ENCODE measurements around the gene RAB33B.

Gene RAB33B

DNA sequence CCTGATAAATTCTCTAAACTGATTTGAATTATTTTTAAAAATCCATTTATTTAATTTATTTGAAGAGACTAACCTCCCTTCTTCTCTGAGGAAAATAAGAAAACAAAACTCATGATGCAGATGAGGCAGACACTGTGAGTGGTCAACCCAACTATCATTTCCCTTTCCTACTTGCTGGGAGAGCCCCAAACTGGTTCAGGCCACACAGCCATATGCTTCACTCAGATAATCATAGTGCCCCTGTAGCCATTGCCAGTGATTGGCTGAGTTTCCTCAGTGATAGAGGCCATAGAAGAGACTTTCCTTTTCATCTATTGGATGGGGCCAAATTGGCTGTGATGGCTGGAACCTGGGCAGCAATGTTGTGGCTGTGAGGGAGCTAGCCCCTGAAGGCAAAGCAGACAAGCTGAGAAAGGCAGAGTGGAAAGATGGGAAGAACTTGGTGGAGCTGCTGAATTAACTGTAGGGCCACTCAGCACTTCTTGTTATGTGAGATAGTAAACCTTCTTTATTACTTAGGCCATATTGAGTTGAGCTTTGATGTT is 49.8 kb downstream of the RAB33B start:
- H3K27me3 Mint-ChIP-seq (ENCODE audit: low read depth) = no peaks in the 10 kb centered on the region

DNA sequence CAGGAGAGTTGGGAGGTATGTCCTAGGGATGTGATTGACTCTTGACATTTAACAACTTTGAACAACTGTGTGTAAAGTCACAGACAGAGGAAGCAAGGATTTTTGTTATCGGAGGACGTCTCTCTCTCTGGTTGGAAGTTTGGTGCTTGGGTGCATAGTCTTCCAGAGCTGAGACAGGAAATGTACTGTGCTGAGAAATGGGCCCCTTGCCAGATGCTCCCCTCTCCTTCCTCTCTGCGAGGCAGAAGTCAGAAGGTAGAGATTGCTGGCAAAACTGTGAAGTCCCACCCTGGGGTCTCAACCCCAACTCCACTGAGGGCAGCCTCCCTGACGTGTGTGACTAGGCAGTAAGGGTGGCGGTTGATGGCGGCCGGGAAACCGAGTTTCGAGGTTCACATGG is 52.9 kb downstream of the RAB33B start:
- H3K4me3 Mint-ChIP-seq = no peak overlapping the region
- DNase-seq (ENCODE audit: low spot score) = no peak
- H3K4me1 Mint-ChIP-seq (ENCODE audit: low read depth) = peaks cover 4% of the 10 kb centered on the region
- no peaks in the 10 kb centered on the region for H3K9me3 Mint-ChIP-seq
- peaks cover 12% of the 10 kb centered on the region for H3K36me3 Mint-ChIP-seq (ENCODE audit: low read depth)
- no peak overlapping the region for H3K27ac Mint-ChIP-seq
- no peaks in the 10 kb centered on the region for H3K27me3 Mint-ChIP-seq (ENCODE audit: low read depth)

More for the DNA sequence above, 49.8 kb downstream of the RAB33B start:
- Mint-ChIP-seq H3K4me1 (ENCODE audit: low read depth) (peaks cover 4% of the 10 kb centered on the region), H3K27ac (no peak overlapping the region), H3K9me3 (no peaks in the 10 kb centered on the region), H3K4me3 (no peak overlapping the region), H3K36me3 (ENCODE audit: low read depth) (peaks cover 6% of the 10 kb centered on the region)
- DNase-seq (ENCODE audit: low spot score) = no peak

DNA sequence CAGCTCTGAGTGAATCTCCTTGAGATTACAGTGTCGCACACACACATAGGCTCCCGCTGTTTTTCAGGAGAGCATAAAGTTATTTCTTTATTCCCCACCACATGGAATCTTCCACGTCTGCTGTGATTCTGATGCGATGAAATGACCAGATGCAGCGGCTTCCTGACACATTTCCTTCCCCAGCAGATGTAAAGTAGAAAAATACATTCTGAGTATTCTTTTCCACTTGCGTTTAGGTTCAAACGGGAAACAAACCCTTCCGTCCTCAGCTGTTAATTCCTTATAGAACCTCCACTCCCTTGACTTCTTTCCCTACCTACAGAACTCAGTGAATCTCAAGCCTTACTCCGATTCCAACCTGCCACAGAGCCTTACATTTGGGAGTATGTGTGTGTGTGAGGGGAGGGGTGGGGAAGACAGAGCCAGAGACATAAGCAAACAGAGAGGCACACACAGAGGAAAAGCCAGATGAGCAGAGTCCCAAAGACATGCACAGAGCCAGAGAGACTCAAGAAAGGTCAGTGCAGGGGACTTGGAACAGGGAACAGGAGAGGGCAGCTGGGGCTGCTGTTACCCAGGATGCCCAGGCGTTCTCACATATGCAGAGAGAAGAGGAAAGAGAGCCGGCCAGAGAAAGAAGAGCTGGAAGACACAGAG is 54.8 kb downstream of the RAB33B start:
- H3K4me1 Mint-ChIP-seq (ENCODE audit: low read depth) = peaks cover 2% of the 10 kb centered on the region
- no peak for DNase-seq (ENCODE audit: low spot score)
- no peaks in the 10 kb centered on the region for H3K27me3 Mint-ChIP-seq (ENCODE audit: low read depth)
- no peak overlapping the region for H3K4me3 Mint-ChIP-seq
- H3K36me3 Mint-ChIP-seq (ENCODE audit: low read depth) = peaks cover 17% of the 10 kb centered on the region
- no peaks in the 10 kb centered on the region for H3K9me3 Mint-ChIP-seq
- H3K27ac Mint-ChIP-seq = no peak overlapping the region

DNA sequence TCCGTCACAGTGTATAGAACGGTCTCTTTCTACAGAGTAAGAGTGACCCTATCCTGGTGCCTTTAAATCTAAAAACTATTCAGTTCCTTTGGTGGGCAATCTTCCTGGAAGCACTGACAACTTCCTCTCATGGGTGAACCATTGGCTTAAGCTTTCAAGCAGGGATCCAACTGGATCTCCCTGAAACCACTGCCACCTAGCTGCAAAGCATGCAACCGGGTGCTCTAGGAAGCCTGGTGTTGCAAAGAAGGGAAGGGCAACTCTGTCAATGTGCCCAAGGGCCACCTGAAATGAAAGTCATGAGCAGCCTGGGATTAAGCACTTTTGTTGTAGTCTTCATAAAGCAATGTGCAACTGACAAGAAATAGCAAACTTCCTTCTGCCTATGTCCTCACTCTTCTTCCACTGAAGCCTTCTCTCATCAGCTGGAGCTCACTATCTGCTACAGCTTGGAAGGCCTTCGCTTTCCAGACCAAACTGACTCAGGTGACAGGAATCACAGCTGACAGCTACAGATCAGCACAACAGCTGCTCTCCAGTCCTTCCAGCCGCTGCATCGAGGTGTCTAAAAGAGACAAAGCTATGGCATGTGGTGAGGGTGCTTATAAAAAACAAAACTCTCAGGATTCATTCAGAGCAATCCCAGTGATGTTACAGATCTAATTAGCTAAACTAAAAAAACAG is 55.9 kb downstream of the RAB33B start:
- no peak for DNase-seq (ENCODE audit: low spot score)
- no peaks in the 10 kb centered on the region for H3K27me3 Mint-ChIP-seq (ENCODE audit: low read depth)
- no peak overlapping the region for H3K4me3 Mint-ChIP-seq
- no peaks in the 10 kb centered on the region for H3K9me3 Mint-ChIP-seq
- no peak overlapping the region for H3K27ac Mint-ChIP-seq
- peaks cover 22% of the 10 kb centered on the region for H3K36me3 Mint-ChIP-seq (ENCODE audit: low read depth)
- peaks cover 2% of the 10 kb centered on the region for H3K4me1 Mint-ChIP-seq (ENCODE audit: low read depth)

GRCh38 chr4:139511320-139511719 is 57.4 kb downstream of the RAB33B start:
- no peaks in the 10 kb centered on the region for H3K9me3 Mint-ChIP-seq
- no peak overlapping the region for H3K27ac Mint-ChIP-seq
- peaks cover 29% of the 10 kb centered on the region for H3K36me3 Mint-ChIP-seq (ENCODE audit: low read depth)

DNA sequence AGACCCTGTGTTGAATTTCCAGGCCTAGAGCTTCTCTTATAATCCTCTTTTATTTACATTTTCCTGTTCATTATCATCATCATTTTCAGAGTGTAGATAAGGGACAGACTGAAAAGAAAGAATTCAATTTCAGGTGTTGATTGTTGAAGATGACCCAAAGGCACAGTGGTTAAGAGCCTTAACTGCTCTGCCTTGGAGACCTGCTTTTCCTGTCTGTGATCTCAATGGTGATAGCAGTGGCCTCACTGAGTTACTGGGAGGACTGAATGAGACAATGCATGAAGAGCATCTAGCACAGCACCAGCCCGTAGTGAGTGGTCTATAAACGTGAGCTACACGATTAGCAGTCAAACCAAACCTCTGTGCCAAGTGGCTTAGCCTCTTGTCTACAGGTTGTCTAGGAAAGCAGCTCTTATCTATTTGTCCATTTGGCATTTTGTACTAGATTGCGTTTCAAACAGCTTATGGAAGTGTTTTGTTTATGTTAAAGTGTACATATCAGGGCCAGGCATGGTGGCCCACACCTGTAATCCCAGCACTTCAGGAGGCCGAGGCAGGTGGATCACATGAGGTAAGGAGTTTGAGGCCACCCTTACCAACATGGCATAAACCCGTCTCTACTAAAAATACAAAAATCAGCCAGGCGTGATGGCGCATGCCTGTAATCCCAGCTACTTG is 60.6 kb downstream of the RAB33B start:
- Mint-ChIP-seq H3K36me3 (ENCODE audit: low read depth) (peaks cover 38% of the 10 kb centered on the region), H3K4me3 (no peak overlapping the region), H3K27ac (no peak overlapping the region)

More at GRCh38 chr4:139511320-139511719, 57.4 kb downstream of the RAB33B start:
- no peaks in the 10 kb centered on the region for H3K4me1 Mint-ChIP-seq (ENCODE audit: low read depth)
- no peak overlapping the region for H3K4me3 Mint-ChIP-seq
- DNase-seq (ENCODE audit: low spot score) = no peak
- H3K27me3 Mint-ChIP-seq (ENCODE audit: low read depth) = no peaks in the 10 kb centered on the region

DNA sequence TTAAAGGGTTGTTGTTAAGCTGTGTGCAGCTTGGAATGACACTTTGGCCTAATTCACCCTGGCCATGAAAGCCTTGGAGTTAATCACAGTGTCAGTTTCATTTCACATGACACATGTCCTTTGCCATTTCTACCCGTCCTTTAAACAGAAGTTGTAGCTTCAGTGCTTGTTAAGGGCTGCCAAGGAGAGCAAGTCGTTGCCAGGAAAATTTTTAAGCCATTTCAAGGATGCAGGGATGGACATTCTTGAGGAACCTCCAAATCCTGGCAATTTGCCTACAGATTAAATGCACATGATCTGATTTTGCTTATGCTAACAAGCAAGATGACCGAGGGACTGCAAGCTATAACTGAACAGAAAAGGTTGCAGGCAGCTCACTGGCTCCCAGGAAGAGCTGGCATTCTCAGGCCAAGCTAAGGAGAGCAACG is 61.6 kb downstream of the RAB33B start:
- Mint-ChIP-seq H3K36me3 (ENCODE audit: low read depth) (peaks cover 42% of the 10 kb centered on the region), H3K4me1 (ENCODE audit: low read depth) (no peaks in the 10 kb centered on the region), H3K27me3 (ENCODE audit: low read depth) (no peaks in the 10 kb centered on the region), H3K4me3 (no peak overlapping the region), H3K27ac (no peak overlapping the region), H3K9me3 (no peaks in the 10 kb centered on the region)
- DNase-seq (ENCODE audit: low spot score) = no peak

More for the DNA sequence above, 60.6 kb downstream of the RAB33B start:
- H3K4me1 Mint-ChIP-seq (ENCODE audit: low read depth) = no peaks in the 10 kb centered on the region
- no peaks in the 10 kb centered on the region for H3K9me3 Mint-ChIP-seq
- DNase-seq (ENCODE audit: low spot score) = no peak
- H3K27me3 Mint-ChIP-seq (ENCODE audit: low read depth) = no peaks in the 10 kb centered on the region

- Mint-ChIP-seq H3K27ac (no peak overlapping the region), H3K4me3 (no peak overlapping the region), H3K9me3 (no peaks in the 10 kb centered on the region), H3K36me3 (ENCODE audit: low read depth) (peaks cover 42% of the 10 kb centered on the region), H3K4me1 (ENCODE audit: low read depth) (peaks cover 20% of the 10 kb centered on the region), H3K27me3 (ENCODE audit: low read depth) (no peaks in the 10 kb centered on the region)
- DNase-seq (ENCODE audit: low spot score) = no peak
Observed at GRCh38 chr4:139521754-139522401, 68.0 kb downstream of the RAB33B start.

DNA sequence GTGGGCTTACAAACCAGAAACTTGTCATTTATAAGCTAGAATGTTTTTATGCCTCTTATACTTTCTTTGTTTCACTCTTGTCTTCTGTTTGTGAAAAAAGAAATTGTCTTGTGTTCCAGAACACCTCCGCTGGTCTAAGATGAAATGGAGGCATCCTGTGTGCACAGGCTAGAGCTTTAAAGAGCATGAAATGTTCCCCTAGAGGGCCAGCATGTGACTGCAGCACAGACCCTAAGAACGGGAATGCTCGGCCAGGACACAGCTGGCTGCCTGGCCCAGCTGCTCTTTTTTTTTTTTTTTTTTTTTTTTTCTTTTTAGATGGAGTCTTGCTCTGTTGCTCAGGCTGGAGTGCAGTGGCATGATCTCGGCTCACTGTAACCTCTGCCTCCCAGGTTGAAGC is 68.5 kb downstream of the RAB33B start:
- no peak for DNase-seq (ENCODE audit: low spot score)
- H3K4me1 Mint-ChIP-seq (ENCODE audit: low read depth) = peaks cover 20% of the 10 kb centered on the region
- H3K9me3 Mint-ChIP-seq = no peaks in the 10 kb centered on the region
- H3K27ac Mint-ChIP-seq = no peak overlapping the region
- H3K27me3 Mint-ChIP-seq (ENCODE audit: low read depth) = no peaks in the 10 kb centered on the region
- H3K4me3 Mint-ChIP-seq = no peak overlapping the region
- H3K36me3 Mint-ChIP-seq (ENCODE audit: low read depth) = peaks cover 41% of the 10 kb centered on the region

DNA sequence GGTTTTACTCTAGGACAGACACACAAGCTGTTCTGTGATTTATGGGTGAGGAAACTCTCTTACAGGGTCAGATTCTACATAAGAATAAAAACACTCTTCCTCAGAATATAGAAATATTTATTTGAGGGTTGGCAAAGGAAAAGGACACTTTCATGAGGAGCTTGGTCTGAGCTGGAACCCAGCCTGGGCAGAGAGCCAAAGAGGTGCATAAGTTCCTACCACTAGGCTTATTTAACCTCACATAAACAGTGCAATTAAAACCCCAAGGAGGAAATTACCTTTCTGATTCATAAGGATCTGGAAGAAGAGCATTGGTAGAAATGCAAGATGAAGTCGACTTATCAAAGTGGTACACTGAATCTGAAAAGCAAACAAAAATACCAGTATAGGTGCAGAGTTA is 69.2 kb downstream of the RAB33B start:
- Mint-ChIP-seq H3K36me3 (ENCODE audit: low read depth) (peaks cover 41% of the 10 kb centered on the region), H3K9me3 (no peaks in the 10 kb centered on the region)
- DNase-seq (ENCODE audit: low spot score) = no peak

GRCh38 chr4:139524062-139524631 is 70.2 kb downstream of the RAB33B start:
- peaks cover 21% of the 10 kb centered on the region for H3K4me1 Mint-ChIP-seq (ENCODE audit: low read depth)
- peaks cover 45% of the 10 kb centered on the region for H3K36me3 Mint-ChIP-seq (ENCODE audit: low read depth)
- H3K4me3 Mint-ChIP-seq = no peak overlapping the region
- no peaks in the 10 kb centered on the region for H3K27me3 Mint-ChIP-seq (ENCODE audit: low read depth)
- no peaks in the 10 kb centered on the region for H3K9me3 Mint-ChIP-seq
- no peak for DNase-seq (ENCODE audit: low spot score)
- H3K27ac Mint-ChIP-seq = no peak overlapping the region

More for the DNA sequence above, 69.2 kb downstream of the RAB33B start:
- Mint-ChIP-seq H3K4me1 (ENCODE audit: low read depth) (peaks cover 20% of the 10 kb centered on the region), H3K4me3 (no peak overlapping the region), H3K27me3 (ENCODE audit: low read depth) (no peaks in the 10 kb centered on the region), H3K27ac (no peak overlapping the region)

GRCh38 chr4:139525414-139525813 is 71.5 kb downstream of the RAB33B start:
- no peak overlapping the region for H3K4me3 Mint-ChIP-seq
- no peak overlapping the region for H3K27ac Mint-ChIP-seq
- DNase-seq (ENCODE audit: low spot score) = no peak
- H3K4me1 Mint-ChIP-seq (ENCODE audit: low read depth) = peaks cover 21% of the 10 kb centered on the region
- H3K27me3 Mint-ChIP-seq (ENCODE audit: low read depth) = no peaks in the 10 kb centered on the region
- H3K9me3 Mint-ChIP-seq = no peaks in the 10 kb centered on the region
- H3K36me3 Mint-ChIP-seq (ENCODE audit: low read depth) = peaks cover 36% of the 10 kb centered on the region

Data from T-helper 2 cell treated with Interferon-gamma antibody and Interleukin-4, amounts not matched to agents 5 μg/mL and 100 μg/mL, for 36 hours (primary cell).